Left lobe of liver (tissue), 2 donors: ENCODE data around the gene TBL3. TPM values are rescaled to one million over a fixed set of nuclear protein-coding genes. Genes with fewer than 3 reads are reported as not detected.
A peak's percentile ranks its signal among the peaks of the same experiment; 100 is the strongest.

Experiments
- ATAC-seq: fragments of 200-7000 bp; cut with Tn5 transposase; one replicate; pipeline ENCODE4 v1.9.1; 2020; ENCODE audit warnings: mild to moderate bottlenecking, moderate library complexity
- DNase-seq: peaks from one replicate; pipeline ENCODE4 v3.0.0-alpha.2; 2020; ENCODE audit warnings: low spot score
- total RNA-seq: library from RNA; stranded (reverse); gene quantifications from one replicate; pipeline ENCODE4 v1.2.1, GENCODE V29; 2021
- donor health status: DM: no; HTN: no; CAD: no; lungs with moderate emphysema.
- donor health status: DM: no; HTN: yes; CAD: no.

The TBL3 gene
- total RNA-seq, 1 donor from 2014 or later: 18.6 TPM

- no peak for DNase-seq
- ATAC-seq: no peak
Observed at GRCh38 chr16:1998360-1998835, 26.5 kb downstream of the TBL3 start.

DNA sequence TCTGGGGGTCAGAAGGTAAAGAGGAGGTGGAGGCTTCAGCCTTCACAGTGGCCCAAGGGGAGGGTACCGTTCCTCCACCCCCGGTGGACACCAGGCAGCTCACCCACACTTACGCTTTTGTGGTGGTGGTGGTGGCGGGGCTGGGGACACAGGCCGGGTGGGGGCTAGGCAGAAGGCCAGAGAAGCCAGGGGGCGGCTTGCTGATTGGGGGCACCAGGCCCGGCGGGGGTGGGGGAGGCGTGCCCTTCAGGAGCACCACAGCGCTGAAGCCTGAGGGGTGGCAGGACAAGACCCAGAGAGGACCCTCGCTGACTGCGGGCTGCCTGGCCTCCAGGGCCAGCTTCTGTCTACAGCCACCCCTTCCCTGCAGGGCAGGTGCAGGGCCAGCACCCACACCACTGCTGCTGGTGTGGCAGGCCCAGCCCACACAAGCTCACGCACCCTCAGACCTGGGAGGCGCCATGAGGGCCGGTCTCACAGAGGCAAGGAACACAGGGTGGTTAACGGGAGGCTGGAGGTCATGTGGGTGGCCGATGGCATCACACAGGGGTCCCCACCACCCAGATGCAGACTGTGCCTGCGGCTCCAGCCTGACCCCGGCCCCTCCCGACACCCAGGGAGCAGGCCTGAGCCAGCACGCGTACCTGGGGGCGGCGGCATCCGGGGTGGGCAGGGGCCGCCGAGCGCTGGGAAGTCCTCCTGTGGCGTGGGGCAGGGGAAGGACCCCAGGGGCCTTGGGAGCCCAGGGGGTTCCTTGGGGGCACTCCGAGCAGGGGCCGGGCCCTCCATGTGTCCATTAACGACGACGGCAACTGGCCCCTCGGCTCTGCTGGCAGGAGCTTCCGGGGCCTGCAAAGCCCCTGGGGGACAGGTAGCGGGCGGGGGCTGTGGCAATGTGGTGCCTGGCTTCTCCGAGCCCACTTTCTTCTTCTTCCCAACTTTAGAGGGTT, 27.3 kb downstream of the TBL3 start:
- DNase-seq (no peak), ATAC-seq (no peak)

DNA sequence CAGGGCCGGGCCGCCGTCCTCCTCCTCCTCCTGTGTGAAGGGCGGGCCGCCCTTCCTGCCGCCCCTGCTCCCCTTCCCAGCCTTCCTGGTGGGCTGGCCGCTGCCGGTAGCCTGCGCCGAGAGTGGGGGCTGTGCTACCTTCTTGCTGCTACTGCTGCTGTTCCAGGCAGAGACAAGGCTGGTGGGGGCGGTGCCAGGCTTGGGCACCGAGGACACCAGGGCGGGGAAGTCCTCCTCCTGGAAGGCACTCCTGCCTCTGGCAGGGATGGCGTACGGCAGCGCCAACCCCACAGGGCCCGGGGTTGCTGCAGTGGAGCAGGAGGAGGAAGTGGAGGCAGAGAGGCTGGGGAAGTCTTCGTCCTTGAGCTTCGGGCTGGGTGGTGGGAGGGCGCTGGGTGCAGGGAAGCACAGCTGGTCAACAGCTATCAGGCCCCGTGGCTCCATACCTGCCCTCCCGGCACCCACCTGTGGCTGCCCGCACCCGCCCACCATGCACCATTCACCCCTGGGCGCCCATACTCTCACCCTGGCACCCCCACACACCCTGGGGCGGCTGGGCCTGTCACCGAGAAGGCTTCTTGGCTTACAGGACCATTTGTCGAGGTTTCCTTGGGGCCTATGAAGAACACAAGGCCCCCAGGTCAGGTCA, 28.1 kb downstream of the TBL3 start:
- DNase-seq (no peak), ATAC-seq (no peak)

- ATAC-seq (no peak), DNase-seq (no peak)
Observed at GRCh38 chr16:2001035-2001434, 29.2 kb downstream of the TBL3 start.

DNA sequence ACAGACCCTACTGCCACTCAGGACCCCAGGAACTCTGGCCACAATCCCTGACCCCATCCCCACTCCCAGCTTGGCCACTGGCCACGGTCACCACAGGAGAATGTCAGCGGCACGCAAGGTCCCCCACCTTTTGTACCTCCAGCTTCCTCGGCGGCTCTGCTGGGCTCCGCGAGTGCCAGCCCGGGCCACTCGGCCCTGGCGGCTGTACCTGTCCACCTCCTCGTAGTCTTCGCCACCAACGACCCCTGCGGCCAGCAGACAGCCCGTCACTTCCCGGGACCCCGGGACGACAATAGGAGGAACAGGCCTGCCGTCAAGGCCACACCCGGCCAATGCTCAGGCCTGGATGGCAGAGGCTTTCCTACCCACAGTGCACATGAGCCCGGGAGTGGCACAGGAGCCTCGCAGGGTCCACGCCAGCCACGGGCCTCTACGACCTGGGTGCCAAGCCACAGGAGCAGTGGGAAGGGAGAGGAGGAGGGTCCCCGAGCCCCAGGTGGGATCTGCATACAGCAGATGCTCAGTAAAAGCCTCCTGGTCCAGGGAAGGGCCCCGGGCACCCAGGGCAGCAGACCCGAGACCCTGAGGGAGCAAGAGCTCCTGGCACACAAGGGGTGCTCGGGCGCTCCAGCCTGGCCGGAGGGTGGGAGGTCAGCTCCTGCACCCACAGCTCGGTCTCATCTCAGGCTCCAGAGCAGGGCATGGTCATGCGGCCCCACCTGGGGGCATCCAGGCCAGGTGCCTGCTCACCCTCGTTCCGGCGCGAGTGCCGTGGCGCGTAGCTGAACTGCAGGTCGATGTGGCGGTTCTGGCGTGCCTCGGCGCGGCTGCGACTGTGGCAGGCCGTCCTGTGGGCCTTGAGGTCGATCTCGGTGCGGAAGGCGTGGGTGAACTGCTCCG, 29.9 kb downstream of the TBL3 start:
- ATAC-seq (no peak), DNase-seq (no peak)

- DNase-seq (no peak), ATAC-seq (no peak)
Observed at GRCh38 chr16:2002406-2003230, 30.8 kb downstream of the TBL3 start.

- ATAC-seq (no peak), DNase-seq (no peak)
Observed at GRCh38 chr16:2003231-2003826, 31.5 kb downstream of the TBL3 start.

DNA sequence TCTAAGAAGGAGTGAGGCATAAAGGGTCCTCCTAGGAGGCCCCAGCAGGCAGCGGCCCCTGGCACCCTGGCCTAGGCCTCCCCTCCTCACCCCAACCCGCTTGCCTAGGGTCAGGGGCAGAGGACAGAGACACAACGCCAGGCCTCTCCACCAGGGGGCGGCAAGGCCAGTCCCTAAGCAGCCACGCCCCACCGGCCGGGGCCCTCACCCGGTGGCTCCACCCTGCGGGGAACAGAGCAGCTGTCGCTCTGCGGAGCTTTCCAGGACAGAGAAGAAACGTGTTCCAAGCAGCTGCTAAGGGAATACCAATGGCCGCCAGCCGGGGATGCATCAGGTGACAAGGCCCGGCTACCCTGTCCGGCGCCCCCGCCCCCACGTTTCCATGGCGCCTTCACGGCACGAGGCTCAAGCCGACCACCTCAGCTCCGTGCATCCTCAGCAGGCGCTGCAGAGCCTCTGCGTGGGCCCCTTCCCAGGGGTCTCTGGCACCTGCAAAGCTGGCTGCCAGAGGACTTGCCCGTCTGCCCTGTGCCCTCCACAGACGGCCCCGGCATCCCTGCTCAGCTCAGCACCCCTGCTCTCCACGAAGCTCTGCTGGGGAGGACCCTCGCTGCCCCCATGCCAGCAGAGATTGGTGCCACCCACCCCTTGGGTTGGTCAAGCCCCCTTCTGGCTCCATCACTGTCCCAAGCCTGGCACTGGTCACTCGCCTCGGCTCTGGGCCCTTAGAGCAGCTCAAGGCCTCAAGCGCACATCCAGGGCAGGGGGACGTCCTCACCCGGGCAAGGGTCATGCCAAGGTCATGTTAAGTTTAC, 32.2 kb downstream of the TBL3 start:
- peak; percentile 84 for ATAC-seq
- peak; percentile 86 for DNase-seq

- no peak for DNase-seq
Observed at GRCh38 chr16:2004795-2005517, 33.1 kb downstream of the TBL3 start.

GRCh38 chr16:2005646-2006045, 33.8 kb downstream of the TBL3 start:
- DNase-seq: no peak
- ATAC-seq: no peak

More at GRCh38 chr16:2004795-2005517, 33.1 kb downstream of the TBL3 start:
- no peak for ATAC-seq

DNA sequence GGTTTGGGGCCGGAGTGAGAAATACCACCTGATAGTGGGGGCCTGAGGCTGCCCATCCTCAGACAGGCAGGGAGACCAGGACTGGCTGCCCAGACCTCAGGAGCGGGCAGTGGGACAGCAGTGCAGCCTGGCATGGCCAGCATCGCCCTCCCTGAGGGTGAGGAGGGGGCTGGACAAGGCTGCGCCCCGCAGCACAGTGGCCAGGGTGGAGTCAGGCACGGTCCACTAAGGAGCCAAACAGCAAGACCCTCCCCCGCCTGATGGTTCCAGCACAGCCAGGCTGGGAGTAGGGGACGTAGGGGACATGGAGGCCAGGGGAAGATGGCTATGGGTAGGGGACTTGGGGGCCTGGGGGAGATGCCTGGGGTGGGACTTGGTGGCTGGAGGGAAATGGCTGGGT, 34.5 kb downstream of the TBL3 start:
- DNase-seq: no peak
- no peak for ATAC-seq

- ATAC-seq (no peak), DNase-seq (no peak)
Observed at GRCh38 chr16:2007081-2007836, 35.4 kb downstream of the TBL3 start.

GRCh38 chr16:2008009-2008526, 36.2 kb downstream of the TBL3 start:
- ATAC-seq: no peak
- no peak for DNase-seq

DNA sequence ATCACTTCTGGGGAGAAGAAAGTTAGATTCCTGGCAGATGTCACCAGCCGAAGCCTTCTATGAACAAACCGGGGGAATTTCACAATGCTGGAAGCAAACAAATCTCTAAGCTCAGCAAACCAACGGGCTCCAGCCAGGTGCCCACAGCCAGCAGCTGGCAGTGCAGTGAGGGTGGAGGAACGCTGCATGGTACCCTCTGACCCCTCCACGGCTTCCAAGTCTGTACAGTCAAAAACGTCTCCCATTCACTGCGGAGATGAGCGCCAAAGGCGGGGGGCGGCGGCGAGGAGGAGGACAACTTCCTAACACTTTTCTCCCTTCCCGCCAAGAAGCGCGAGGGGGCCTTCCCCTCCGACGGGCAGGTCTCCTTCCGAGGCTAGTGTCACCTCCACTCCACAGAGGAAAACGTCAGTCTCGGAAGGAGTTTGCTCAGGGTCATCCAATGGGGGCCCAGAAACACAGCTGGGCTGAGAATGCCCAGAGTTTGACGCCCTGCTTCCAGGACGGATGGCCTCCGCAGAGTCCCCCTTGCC, 36.8 kb downstream of the TBL3 start:
- peak; percentile 91 for DNase-seq
- peak; percentile 78 for ATAC-seq

DNA sequence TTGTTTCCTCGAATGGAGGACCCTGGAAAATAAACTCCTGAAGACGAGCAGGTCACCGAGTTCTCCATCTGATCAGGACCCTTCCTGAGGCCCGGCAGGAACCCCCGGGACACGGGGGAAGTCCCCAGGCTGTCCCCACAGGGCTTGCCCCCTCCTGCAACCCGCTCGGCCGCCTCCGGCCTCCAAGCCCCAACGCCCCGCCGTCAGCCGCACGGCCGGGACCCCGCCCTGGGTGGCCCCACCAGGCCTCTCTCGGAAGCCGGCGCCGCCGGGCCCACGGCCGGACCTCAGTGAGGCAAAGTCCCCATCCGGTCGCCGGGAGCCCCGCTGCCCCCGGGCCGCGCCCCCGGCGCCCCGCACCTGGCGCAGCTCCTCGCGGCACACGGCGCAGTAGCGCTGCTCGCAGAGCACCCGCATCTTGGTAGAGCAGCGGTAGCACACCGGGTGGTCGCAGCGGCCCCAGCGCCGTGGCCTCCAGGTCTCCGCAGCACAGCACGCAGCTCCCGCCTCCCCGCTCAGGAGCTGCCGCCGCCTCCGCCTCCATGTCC, 37.4 kb downstream of the TBL3 start:
- DNase-seq: no peak
- ATAC-seq: peak; percentile 11

DNA sequence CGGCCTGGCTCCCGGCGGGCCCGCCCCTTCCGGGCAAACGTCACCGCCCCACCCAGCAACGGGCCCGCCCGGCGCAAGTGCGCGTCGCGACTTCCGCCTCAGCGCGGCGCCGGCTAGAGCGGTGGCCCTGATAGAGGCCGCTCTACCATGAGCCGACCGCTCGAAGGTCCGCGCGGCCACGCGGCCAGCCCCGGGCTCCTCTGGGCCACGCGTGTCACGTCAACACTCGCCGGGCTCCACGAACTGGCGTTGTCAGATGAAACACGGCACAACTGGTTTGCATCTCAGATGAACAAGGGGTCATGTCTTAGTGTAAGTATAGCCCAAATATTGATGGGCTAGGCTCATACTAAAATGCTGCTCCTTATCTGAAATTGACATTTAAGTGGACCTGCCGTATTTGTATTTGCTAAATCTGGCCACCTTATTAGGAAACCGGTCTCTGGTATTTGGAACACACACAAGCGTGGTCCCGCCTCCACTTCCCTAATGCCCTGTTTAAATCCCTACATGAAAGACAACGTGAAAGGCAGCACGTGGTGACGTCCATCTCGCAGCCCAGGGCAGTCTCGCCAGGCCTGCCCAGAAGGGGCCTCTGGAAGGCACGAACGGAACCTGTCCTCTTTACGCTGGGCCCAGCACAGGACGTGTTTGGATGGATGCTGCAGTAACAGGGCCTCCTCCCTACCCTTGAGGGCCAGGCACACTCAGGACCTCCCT, 38.1 kb downstream of the TBL3 start, which contains the start of gene ZNF598:
TSS of gene ZNF598 (minus strand) at position 31 of the 720 bp plus-strand sequence.
- DNase-seq (peak; percentile 83), ATAC-seq (peak; percentile 86)
